ENCODE measurements around the gene BCAS1.

DNA sequence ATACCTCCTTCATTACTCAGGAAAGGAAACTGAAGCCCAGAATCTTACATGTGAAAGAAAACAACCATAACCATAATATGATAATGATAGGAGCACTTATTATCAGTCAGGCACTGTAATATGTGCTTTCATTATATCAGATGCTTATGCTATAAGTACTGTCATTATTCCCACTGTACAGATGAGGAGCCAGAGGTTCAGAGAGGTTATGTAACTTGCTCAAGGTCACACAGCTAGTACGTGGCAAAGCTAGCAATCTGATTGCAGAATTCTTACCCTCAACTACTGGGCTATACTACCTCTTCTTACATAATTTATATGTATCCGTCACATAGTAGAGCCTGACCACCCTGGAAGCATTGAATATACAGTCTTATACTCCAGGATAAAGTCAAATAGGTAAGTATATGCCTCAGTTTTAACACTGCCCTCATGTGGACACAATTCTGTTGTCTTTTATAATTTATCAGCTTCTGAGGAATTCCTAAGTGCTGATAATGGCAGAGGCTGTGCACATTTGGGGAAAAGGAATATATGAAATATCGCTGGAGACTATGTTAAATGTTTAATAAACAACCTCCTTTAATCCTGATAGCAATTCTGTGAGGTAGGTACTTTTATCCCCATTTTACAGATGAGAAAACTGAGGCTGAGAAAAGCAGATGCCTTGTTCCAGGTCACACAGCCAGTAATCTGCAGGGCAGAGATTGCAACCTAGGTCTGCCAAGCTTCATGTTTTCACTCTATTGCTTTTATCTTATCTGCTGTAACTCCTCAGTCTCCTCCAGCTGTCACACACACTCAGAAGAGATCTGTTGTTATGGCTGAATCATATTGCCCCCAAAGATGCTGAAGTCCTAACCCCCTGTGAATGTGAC is 13.4 kb downstream of the BCAS1 start:
- TF ChIP-seq ZNF394 (tag by site-specific recombination; IDR thresholded peaks at IDR 0.05; ENCODE audit: borderline replicate concordance), result no peak
- TF ChIP-seq ZNF157 (tag by site-specific recombination; IDR thresholded peaks at IDR 0.05), result no peak
- TF ChIP-seq, protein P1, sequence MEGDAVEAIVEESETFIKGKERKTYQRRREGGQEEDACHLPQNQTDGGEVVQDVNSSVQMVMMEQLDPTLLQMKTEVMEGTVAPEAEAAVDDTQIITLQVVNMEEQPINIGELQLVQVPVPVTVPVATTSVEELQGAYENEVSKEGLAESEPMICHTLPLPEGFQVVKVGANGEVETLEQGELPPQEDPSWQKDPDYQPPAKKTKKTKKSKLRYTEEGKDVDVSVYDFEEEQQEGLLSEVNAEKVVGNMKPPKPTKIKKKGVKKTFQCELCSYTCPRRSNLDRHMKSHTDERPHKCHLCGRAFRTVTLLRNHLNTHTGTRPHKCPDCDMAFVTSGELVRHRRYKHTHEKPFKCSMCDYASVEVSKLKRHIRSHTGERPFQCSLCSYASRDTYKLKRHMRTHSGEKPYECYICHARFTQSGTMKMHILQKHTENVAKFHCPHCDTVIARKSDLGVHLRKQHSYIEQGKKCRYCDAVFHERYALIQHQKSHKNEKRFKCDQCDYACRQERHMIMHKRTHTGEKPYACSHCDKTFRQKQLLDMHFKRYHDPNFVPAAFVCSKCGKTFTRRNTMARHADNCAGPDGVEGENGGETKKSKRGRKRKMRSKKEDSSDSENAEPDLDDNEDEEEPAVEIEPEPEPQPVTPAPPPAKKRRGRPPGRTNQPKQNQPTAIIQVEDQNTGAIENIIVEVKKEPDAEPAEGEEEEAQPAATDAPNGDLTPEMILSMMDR (tag by site-specific recombination; IDR thresholded peaks at IDR 0.05), result no peak
- no peak for TF ChIP-seq ZNF707 (tag by site-specific recombination; IDR thresholded peaks at IDR 0.05)
- TF ChIP-seq SP2 (tag by site-specific recombination; IDR thresholded peaks at IDR 0.05), result no peak
- no peak for TF ChIP-seq KLF10 (tag by site-specific recombination; IDR thresholded peaks at IDR 0.05)
- TF ChIP-seq ZNF501 (tag by site-specific recombination; IDR thresholded peaks at IDR 0.05), result no peak
- TF ChIP-seq REST (tag by site-specific recombination; IDR thresholded peaks at IDR 0.05), result no peak
- TF ChIP-seq ZBTB10 (tag by site-specific recombination; IDR thresholded peaks at IDR 0.05), result no peak
- TF ChIP-seq, protein P2, sequence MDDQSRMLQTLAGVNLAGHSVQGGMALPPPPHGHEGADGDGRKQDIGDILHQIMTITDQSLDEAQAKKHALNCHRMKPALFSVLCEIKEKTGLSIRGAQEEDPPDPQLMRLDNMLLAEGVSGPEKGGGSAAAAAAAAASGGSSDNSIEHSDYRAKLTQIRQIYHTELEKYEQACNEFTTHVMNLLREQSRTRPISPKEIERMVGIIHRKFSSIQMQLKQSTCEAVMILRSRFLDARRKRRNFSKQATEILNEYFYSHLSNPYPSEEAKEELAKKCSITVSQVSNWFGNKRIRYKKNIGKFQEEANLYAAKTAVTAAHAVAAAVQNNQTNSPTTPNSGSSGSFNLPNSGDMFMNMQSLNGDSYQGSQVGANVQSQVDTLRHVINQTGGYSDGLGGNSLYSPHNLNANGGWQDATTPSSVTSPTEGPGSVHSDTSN (CRISPR knock-in tag; IDR thresholded peaks at IDR 0.05), result no peak
- TF ChIP-seq ZNF776 (tag by site-specific recombination; IDR thresholded peaks at IDR 0.05; ENCODE audit: borderline replicate concordance), result no peak

Measured in HEK293 (cell line).